Activated CD4-positive, CD25-positive, alpha-beta regulatory T cell treated with anti-CD3 and anti-CD28 coated beads, Interleukin-2, amount 50 U/mL, for 16 hours (primary cell): ENCODE results near the gene IL10RB.
A peak's percentile ranks its signal among the peaks of the same experiment; 100 is the strongest.

Source experiments
- DNase-seq: peaks from one replicate; pipeline ENCODE4 v3.0.0-alpha.2; 2020; ENCODE audit warnings: low read depth, low spot score

IL10RB gene

GRCh38 chr21:33266789-33267135, 595 bp downstream of the IL10RB start:
- no peak for DNase-seq

- DNase-seq, result no peak
Measured at GRCh38 chr21:33267250-33267649, 1.1 kb downstream of the IL10RB start.

- DNase-seq, result no peak
Measured at GRCh38 chr21:33268393-33268736, 2.2 kb downstream of the IL10RB start.

GRCh38 chr21:33268737-33269441, 2.7 kb downstream of the IL10RB start:
- DNase-seq, result peak; percentile 8

- no peak for DNase-seq
Measured at GRCh38 chr21:33270986-33271385, 4.8 kb downstream of the IL10RB start.

GRCh38 chr21:33273044-33273443, 6.9 kb downstream of the IL10RB start:
- DNase-seq, result no peak

- no peak for DNase-seq
Measured at GRCh38 chr21:33278721-33279120, 12.6 kb downstream of the IL10RB start.

- DNase-seq, result no peak
Measured at GRCh38 chr21:33279330-33279820, 13.2 kb downstream of the IL10RB start.

- DNase-seq, result no peak
Measured at GRCh38 chr21:33281096-33281652, 15.0 kb downstream of the IL10RB start.

- DNase-seq, result no peak
Measured at GRCh38 chr21:33283203-33283602, 17.0 kb downstream of the IL10RB start.

- no peak for DNase-seq
Measured at GRCh38 chr21:33286076-33286475, 19.9 kb downstream of the IL10RB start.

GRCh38 chr21:33286600-33287456, 20.7 kb downstream of the IL10RB start:
- DNase-seq, result no peak

GRCh38 chr21:33289199-33289819, 23.1 kb downstream of the IL10RB start:
- no peak for DNase-seq

- DNase-seq, result no peak
Measured at GRCh38 chr21:33290441-33290840, 24.3 kb downstream of the IL10RB start.

GRCh38 chr21:33291686-33292085, 25.5 kb downstream of the IL10RB start:
- no peak for DNase-seq

GRCh38 chr21:33292724-33293123, 26.6 kb downstream of the IL10RB start:
- no peak for DNase-seq

GRCh38 chr21:33293136-33293535, 27.0 kb downstream of the IL10RB start:
- DNase-seq, result no peak

GRCh38 chr21:33293811-33294216, 27.6 kb downstream of the IL10RB start:
- no peak for DNase-seq

GRCh38 chr21:33296156-33296555, 30.0 kb downstream of the IL10RB start:
- no peak for DNase-seq

GRCh38 chr21:33299181-33299752, 33.1 kb downstream of the IL10RB start:
- DNase-seq, result no peak

GRCh38 chr21:33300701-33301631, 34.8 kb downstream of the IL10RB start:
- DNase-seq, result no peak
